ENCODE measurements around the gene OTULINL. TPM values are rescaled to one million over a fixed set of nuclear protein-coding genes. Genes with fewer than 3 reads are reported as not detected.

OTULINL gene
- total and polyA plus RNA-seq, 2 of the 8 experiments (the other 6 are each of a cell fraction or from before 2014, with no cell fraction given) = 3.1 to 8.3 TPM

DNA sequence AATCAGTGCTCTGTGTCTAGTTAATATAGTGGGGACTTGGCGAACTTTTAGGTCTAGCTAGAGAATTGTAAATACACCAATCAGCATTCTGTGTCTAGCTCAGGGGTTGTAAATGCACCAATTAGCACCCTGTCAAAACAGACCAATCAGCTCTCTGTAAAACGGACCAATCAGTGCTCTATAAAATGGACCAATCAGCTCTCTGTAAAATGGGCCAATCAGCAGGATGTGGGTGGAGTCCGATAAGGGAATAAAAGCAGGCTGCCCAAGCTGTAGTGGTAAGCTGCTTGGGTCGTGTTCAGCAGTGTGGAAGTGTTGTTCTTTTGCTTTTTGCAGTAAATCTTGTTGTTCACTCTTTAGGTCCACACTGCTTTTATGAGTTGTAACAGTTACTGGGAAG, 3.6 kb upstream of the OTULINL start:
- Histone ChIP-seq H3K27me3 (replicated peaks in 1 of 4; ENCODE audit: control insufficient read depth in 3 of 4, extremely low read depth in 1 of 4, insufficient read depth in 3 of 4, low read length in 3 of 4) (peaks cover 2 to 20% (median 9%) of the 10 kb centered on the region in 4 experiments), H3K9me3 (ENCODE audit: insufficient read depth in 2 of 2, low read depth in 1 of 2, low read length in 1 of 2) (no peaks in the 10 kb centered on the region; a peak in 1 of 4 replicates), H3K79me2 (ENCODE audit: control insufficient read depth in 1 of 2, insufficient read depth in 2 of 2, low read length in 2 of 2) (no peaks in the 10 kb centered on the region), H3K4me1 (replicated peaks in 1 of 4; ENCODE audit: control insufficient read depth in 3 of 4, insufficient read depth in 4 of 4, low read length in 3 of 4) (peaks cover 0 to 1% (median 0%) of the 10 kb centered on the region in 4 experiments; a peak in 1 of 7 replicates), H4K20me1 (replicated peaks in 1 of 2; ENCODE audit: control insufficient read depth in 1 of 2, insufficient read depth in 2 of 2, low read length in 2 of 2) (no peaks in the 10 kb centered on the region), H2AFZ (ENCODE audit: low read length) (no peak overlapping the region), H3K23me2 (ENCODE audit: low read depth, low read length) (peaks cover 3% of the 10 kb centered on the region; the same call in 1 of the 2 replicates), H3K23ac (ENCODE audit: insufficient read length) (no peak overlapping the region), H2BK15ac (ENCODE audit: low read length) (no peak overlapping the region), H3K4me3 (ENCODE audit: extremely low read depth in 1 of 4, insufficient read depth in 2 of 4, low read depth in 3 of 4, low read length in 4 of 4) (no peak overlapping the region), H2BK5ac (ENCODE audit: low read depth, low read length) (no peak overlapping the region), H4K91ac (replicated peaks; ENCODE audit: insufficient read length, low read length) (no peak overlapping the region), H3K14ac (ENCODE audit: insufficient read length) (no peak overlapping the region), H3K36me3 (ENCODE audit: control insufficient read depth in 2 of 4, insufficient read depth in 4 of 4, low read length in 3 of 4) (no peaks in the 10 kb centered on the region), H2BK20ac (ENCODE audit: low read length) (no peak overlapping the region), H3K4ac (replicated peaks; ENCODE audit: insufficient read length, low read depth, low read length) (no peak overlapping the region), H4K8ac (ENCODE audit: extremely low read depth, insufficient read depth, low read length) (no peak overlapping the region), H2BK120ac (replicated peaks; ENCODE audit: low read depth, low read length) (no peak overlapping the region), H3K4me2 (ENCODE audit: insufficient read depth in 1 of 2, low read depth in 2 of 2, low read length in 2 of 2) (no peak overlapping the region), H3K9ac (replicated peaks in 1 of 4; ENCODE audit: extremely low read depth in 1 of 4, low read depth in 3 of 4, low read length in 3 of 4) (no peak overlapping the region), H3K18ac (ENCODE audit: extremely low read depth, low read length) (no peak overlapping the region), H3K79me1 (ENCODE audit: low read depth, low read length) (no peaks in the 10 kb centered on the region), H2BK12ac (ENCODE audit: low read depth, low read length) (no peak overlapping the region), H4K5ac (ENCODE audit: insufficient read length, low read depth, low read length) (no peak overlapping the region), H3K27ac (ENCODE audit: low read depth, low read length) (no peak overlapping the region), H3K56ac (replicated peaks; ENCODE audit: insufficient read length, low read depth, low read length) (no peak overlapping the region), H2AK5ac (ENCODE audit: low read depth, low read length) (no peak overlapping the region)
- FAIRE-seq = no peak
- no peak for DNase-seq (ENCODE audit: low read depth in 1 of 2, low spot score in 2 of 2)
- WGBS, 2 experiments (ENCODE audit: extremely low coverage in 1 of 2, insufficient coverage in 1 of 2, insufficient read length in 1 of 2, insufficient replicate concordance in 2 of 2, low coverage in 1 of 2, low lambda C conversion rate in 2 of 2, missing lambda C conversion rate in 1 of 2) = 89% methylated on average over 4 of the region's 4 CpGs; no CpG with 5 or more reads in 1 of the 2 experiments
- CTCF ChIA-PET (ENCODE audit: partially characterized antibody) = interaction anchor here (0.6 to 2.9 kb wide), 5 partner anchors 9 to 964 kb away, joined by 3 to 9 read pairs (median 4); no protein-coding TSS in a partner anchor
- POLR2A ChIA-PET (ENCODE audit: partially characterized antibody) = interaction anchor here (0.7 kb wide), 1 partner anchor 9 kb away, joined by 3 read pairs; no protein-coding TSS in a partner anchor
- TF ChIP-seq SIN3A (conservative IDR thresholded peaks at IDR 0.05 in 1 of 2, IDR thresholded peaks at IDR 0.05 in 1 of 2; ENCODE audit: low read depth in 1 of 2, low read length in 2 of 2) = no peak
- TF ChIP-seq, protein P1, sequence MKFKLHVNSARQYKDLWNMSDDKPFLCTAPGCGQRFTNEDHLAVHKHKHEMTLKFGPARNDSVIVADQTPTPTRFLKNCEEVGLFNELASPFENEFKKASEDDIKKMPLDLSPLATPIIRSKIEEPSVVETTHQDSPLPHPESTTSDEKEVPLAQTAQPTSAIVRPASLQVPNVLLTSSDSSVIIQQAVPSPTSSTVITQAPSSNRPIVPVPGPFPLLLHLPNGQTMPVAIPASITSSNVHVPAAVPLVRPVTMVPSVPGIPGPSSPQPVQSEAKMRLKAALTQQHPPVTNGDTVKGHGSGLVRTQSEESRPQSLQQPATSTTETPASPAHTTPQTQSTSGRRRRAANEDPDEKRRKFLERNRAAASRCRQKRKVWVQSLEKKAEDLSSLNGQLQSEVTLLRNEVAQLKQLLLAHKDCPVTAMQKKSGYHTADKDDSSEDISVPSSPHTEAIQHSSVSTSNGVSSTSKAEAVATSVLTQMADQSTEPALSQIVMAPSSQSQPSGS (IDR thresholded peaks at IDR 0.05; ENCODE audit: low read length) = no peak
- no peak for TF ChIP-seq SP2 (IDR thresholded peaks at IDR 0.05; ENCODE audit: low read length)

All from H1 (cell line).